Progenitor cell of endocrine pancreas (in vitro differentiated cells): ENCODE measurements around the gene PNMA8C. TPM values are rescaled to one million over a fixed set of nuclear protein-coding genes. Genes with fewer than 3 reads are reported as not detected.

Experiments
- DNase-seq: peaks from one replicate; pipeline ENCODE4 v3.0.0; 2021; ENCODE audit warnings: low spot score; ENCODE audit not compliant: unreplicated experiment
- H3K27ac Mint-ChIP-seq: 2 replicates; pipeline ENCODE4 v1.8.0; 2021; ENCODE audit warnings: mild to moderate bottlenecking, moderate library complexity, mixed read lengths
- H3K27me3 Mint-ChIP-seq: 2 replicates; pipeline ENCODE4 v1.8.0; 2021; ENCODE audit warnings: mixed read lengths
- H3K36me3 Mint-ChIP-seq: 2 replicates; pipeline ENCODE4 v1.8.0; 2022; ENCODE audit warnings: mixed read lengths; ENCODE audit not compliant: insufficient read depth
- H3K4me1 Mint-ChIP-seq: 2 replicates; pipeline ENCODE4 v1.8.0; 2021; ENCODE audit warnings: low read depth, mixed read lengths
- H3K4me3 Mint-ChIP-seq: 2 replicates; pipeline ENCODE4 v1.8.0; 2021; ENCODE audit warnings: low read depth, mild to moderate bottlenecking, moderate library complexity, mixed read lengths
- H3K9me3 Mint-ChIP-seq: 2 replicates; pipeline ENCODE4 v1.8.0; 2021; ENCODE audit warnings: low read depth, mixed read lengths
- total RNA-seq: library from RNA; stranded (reverse); gene quantifications from 2 replicates; pipeline ENCODE4 v1.2.1, GENCODE V29; 2021
- TF ChIP-seq, protein P1 (sequence below): fragments of 200-600 bp; sonication (generic); IDR thresholded peaks from one replicate; pipeline ENCODE4 v1.5.0; 2021; ENCODE audit warnings: antibody characterized with exemption, mild to moderate bottlenecking; ENCODE audit not compliant: unreplicated experiment

PNMA8C gene
- total RNA-seq, 1 donor from 2014 or later = 0.19 TPM

- Mint-ChIP-seq H3K4me1 (peaks cover 8% of the 10 kb centered on the region), H3K9me3 (no peaks in the 10 kb centered on the region), H3K27ac (no peak overlapping the region), H3K27me3 (no peaks in the 10 kb centered on the region), H3K36me3 (peaks cover 34% of the 10 kb centered on the region), H3K4me3 (no peak overlapping the region)
- TF ChIP-seq, protein P1, sequence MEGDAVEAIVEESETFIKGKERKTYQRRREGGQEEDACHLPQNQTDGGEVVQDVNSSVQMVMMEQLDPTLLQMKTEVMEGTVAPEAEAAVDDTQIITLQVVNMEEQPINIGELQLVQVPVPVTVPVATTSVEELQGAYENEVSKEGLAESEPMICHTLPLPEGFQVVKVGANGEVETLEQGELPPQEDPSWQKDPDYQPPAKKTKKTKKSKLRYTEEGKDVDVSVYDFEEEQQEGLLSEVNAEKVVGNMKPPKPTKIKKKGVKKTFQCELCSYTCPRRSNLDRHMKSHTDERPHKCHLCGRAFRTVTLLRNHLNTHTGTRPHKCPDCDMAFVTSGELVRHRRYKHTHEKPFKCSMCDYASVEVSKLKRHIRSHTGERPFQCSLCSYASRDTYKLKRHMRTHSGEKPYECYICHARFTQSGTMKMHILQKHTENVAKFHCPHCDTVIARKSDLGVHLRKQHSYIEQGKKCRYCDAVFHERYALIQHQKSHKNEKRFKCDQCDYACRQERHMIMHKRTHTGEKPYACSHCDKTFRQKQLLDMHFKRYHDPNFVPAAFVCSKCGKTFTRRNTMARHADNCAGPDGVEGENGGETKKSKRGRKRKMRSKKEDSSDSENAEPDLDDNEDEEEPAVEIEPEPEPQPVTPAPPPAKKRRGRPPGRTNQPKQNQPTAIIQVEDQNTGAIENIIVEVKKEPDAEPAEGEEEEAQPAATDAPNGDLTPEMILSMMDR = no peak
- DNase-seq = no peak
Measured at GRCh38 chr19:46383171-46383815, 45.4 kb downstream of the PNMA8C start.

DNA sequence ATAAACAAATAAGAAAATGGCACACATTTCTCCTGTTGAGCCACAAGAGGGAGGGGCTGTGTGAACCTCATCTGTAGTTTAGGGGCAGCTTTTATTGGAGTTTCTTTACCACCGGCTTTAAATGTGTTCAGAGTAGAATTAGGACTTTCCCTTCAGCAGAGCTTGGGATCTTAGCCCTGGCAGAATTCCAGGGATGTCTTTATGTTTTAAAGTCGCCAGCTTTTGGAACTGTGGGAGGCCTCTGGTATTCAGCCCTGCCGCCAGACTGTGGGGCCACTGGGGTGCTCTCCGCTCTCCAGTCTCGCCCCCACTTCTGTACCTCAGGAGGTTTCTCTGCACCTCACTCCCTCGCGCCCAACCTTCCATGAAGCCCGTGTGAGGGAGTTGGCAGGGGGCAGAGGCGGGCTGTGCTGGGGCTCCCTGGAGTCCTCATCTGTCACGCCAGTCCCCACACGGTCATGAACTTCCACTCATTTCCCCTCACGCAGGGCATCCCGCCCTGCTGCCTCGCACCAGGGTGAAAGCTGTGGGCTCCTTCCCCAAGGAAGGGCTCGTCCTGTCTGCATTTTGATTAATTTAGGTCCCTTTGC, 46.9 kb downstream of the PNMA8C start:
- H3K27me3 Mint-ChIP-seq = no peaks in the 10 kb centered on the region
- TF ChIP-seq, protein P1 = no peak
- H3K9me3 Mint-ChIP-seq = no peaks in the 10 kb centered on the region
- no peak for DNase-seq
- H3K36me3 Mint-ChIP-seq = peaks cover 25% of the 10 kb centered on the region
- no peak overlapping the region for H3K4me3 Mint-ChIP-seq
- no peak overlapping the region for H3K27ac Mint-ChIP-seq
- H3K4me1 Mint-ChIP-seq = peaks cover 12% of the 10 kb centered on the region

- no peaks in the 10 kb centered on the region for H3K9me3 Mint-ChIP-seq
- H3K27me3 Mint-ChIP-seq = no peaks in the 10 kb centered on the region
- H3K4me3 Mint-ChIP-seq = no peak overlapping the region
- H3K36me3 Mint-ChIP-seq = peaks cover 24% of the 10 kb centered on the region
- no peak for DNase-seq
- no peak overlapping the region for H3K27ac Mint-ChIP-seq
- TF ChIP-seq, protein P1 = no peak
- peaks cover 12% of the 10 kb centered on the region for H3K4me1 Mint-ChIP-seq
Measured at GRCh38 chr19:46381346-46381745, 47.4 kb downstream of the PNMA8C start.

- no peak overlapping the region for H3K4me3 Mint-ChIP-seq
- DNase-seq = no peak
- no peak overlapping the region for H3K27ac Mint-ChIP-seq
- H3K4me1 Mint-ChIP-seq = peaks cover 12% of the 10 kb centered on the region
- TF ChIP-seq, protein P1 = no peak
- no peaks in the 10 kb centered on the region for H3K27me3 Mint-ChIP-seq
- H3K36me3 Mint-ChIP-seq = peaks cover 29% of the 10 kb centered on the region
- H3K9me3 Mint-ChIP-seq = no peaks in the 10 kb centered on the region
Measured at GRCh38 chr19:46380690-46381089, 48.0 kb downstream of the PNMA8C start.

DNA sequence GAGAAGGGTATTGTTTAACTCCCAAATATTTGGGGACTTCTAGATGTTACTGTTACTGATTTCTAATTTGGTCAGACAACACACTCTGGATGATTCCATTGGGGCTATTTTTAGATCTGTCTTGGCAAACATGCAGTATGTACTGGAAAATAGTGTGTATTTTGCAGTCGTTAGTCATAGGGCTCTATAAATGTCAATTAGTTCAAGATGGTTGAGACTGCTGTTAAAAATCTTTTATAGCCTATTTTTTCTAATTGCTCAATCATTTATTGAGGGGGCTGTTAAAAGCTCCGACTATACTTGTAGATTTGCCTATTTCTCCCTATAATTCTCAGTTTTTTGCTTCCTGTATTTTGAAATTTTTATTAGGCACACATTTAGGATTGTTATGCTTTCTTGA, 50.5 kb downstream of the PNMA8C start:
- Mint-ChIP-seq H3K9me3 (no peaks in the 10 kb centered on the region), H3K4me3 (no peak overlapping the region), H3K36me3 (peaks cover 21% of the 10 kb centered on the region), H3K4me1 (peaks cover 9% of the 10 kb centered on the region), H3K27me3 (no peaks in the 10 kb centered on the region), H3K27ac (no peak overlapping the region)
- no peak for DNase-seq
- TF ChIP-seq, protein P1 = no peak
